ENCODE results near the gene RIPK1.

The RIPK1 gene

GRCh38 chr6:3085074-3085473, 16.8 kb downstream of the RIPK1 start:
- no peak for DNase-seq

DNA sequence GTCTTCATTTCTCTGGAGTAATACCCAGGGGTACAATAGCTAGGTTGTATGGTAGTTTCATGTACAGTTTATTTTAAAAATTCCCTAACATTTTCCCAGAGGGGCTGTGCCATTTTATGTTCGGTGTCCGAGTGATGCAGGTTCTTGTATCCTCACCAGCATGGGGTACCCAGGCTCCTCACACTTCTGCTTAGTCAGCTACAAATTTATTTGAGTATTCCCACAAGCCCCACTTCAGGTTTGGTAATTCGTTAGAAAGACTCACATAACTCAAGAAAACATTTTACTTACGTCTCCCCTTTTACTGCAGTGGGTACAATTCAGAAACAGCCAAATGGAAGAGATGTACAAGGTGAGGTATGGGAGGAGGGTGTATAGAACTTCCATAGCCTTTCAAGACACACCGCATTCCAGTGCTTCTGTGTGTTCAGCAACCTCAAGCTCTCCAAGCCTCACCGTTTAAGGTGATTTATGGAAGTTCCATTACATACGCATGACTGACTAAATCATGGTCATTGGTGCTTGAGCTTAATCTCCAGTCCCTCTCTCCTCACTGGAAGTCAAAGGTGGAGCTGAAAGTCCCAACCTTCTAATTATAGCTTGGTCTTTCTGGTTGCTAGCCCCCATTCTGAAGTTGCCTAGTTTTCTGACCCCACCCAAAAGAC, 18.1 kb downstream of the RIPK1 start:
- DNase-seq: no peak

DNA sequence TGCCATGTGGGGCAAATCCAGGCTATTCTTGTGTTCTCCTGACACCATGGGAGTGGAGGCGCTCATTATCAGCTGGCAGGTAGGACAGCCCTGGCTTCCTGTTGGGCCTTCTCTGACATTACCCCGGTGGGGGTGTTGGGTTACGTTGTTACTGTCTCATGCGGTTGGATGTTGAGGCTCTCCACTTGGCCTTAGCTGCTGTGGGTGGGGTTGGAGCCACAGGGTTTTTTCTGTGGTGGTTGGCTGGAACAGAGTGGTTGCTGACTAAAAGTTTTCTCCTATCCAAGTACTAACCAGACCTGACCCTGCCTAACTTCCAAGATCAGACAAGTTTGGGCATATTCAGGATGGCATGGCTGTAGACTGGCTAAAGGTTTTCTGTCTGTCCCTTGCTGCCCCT, 20.2 kb downstream of the RIPK1 start:
- no peak for DNase-seq

DNA sequence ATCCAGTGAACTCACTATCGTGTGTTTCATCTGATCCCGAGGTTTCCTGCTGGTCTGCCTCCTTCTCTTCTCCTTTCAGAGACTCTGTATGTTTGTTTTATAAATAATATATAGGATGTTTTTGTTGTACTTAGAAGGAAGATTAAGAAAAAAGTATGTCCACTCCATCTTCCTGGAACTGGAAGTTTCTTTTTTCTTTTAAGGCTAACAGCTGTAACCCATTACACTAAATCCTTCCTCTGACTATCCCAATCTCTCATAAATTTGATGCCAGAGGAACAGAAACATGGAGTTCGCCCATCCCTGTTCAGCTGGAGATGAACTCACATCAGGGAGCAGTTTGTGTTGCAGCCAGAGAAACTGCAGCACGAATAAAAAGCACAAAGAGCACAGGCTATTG, 20.7 kb downstream of the RIPK1 start:
- DNase-seq: no peak

GRCh38 chr6:3090013-3090412, 21.7 kb downstream of the RIPK1 start:
- DNase-seq: no peak

GRCh38 chr6:3094815-3095214, 26.5 kb downstream of the RIPK1 start:
- DNase-seq: no peak

DNA sequence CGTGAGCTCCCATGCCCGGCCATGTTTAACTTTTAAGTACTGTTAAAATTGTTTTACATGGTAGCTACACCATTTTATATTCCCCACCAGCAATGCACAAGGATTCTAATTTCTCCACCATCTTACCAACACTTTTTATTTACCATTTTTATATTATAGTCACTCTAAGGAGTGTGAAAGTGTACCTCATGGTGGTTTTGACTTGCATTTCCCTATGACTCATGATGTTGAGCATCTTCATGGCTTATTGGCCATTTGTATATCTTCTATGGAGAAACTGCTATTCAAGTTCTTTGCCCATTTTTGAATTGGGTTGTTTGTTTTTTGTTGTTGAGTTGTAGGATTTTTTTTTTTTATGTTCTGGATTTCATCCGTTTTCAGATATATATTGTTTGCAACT, 34.6 kb downstream of the RIPK1 start:
- no peak for DNase-seq

GRCh38 chr6:3108746-3109414, 40.6 kb downstream of the RIPK1 start:
- no peak for DNase-seq

GRCh38 chr6:3109761-3110160, 41.5 kb downstream of the RIPK1 start:
- peak in 1 of 4 experiments; percentile 22 for DNase-seq

- no peak for DNase-seq
Observed at GRCh38 chr6:3114377-3114776, 46.1 kb downstream of the RIPK1 start.

GRCh38 chr6:3117912-3118352, 49.6 kb downstream of the RIPK1 start:
- DNase-seq: no peak

DNA sequence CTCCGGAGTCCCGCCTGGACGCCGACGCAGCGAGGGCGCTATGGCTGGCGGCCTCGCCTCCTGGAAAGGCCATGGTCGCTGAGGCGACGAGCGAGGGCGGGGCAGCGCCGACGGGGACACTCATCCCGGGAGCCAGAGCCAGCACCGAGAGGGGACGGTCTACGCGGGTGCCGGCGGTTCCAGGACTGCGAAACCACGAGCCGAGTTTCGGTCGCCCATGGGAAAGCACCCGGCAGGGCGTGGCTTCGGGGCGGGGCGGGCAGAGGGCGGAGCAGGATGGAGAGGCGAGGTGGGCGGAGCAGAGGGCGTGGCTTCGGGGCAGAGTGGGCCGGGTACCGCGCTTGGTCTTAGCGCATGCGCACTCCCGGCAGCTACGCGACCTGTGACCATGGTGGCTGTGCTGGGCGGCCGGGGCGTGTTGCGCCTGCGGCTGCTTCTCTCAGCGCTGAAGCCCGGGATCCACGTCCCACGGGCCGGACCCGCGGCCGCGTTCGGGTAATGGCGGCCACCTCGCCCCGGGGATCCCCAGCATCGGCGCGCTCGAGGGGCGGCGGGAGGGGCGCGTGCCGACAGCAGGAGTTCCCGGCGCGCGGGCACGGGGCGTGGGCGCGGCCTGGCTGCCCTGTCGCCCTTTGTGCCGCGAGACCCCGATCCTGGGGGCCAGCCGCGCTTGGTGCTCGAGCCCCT, 50.2 kb downstream of the RIPK1 start, which contains the start of gene BPHL:
Gene BPHL (plus strand): TSS at position 359 of the 687 bp plus-strand sequence. CDS start 30 bp downstream, at position 389.
- peak; percentile 98 to 99 (median 98) for DNase-seq

DNA sequence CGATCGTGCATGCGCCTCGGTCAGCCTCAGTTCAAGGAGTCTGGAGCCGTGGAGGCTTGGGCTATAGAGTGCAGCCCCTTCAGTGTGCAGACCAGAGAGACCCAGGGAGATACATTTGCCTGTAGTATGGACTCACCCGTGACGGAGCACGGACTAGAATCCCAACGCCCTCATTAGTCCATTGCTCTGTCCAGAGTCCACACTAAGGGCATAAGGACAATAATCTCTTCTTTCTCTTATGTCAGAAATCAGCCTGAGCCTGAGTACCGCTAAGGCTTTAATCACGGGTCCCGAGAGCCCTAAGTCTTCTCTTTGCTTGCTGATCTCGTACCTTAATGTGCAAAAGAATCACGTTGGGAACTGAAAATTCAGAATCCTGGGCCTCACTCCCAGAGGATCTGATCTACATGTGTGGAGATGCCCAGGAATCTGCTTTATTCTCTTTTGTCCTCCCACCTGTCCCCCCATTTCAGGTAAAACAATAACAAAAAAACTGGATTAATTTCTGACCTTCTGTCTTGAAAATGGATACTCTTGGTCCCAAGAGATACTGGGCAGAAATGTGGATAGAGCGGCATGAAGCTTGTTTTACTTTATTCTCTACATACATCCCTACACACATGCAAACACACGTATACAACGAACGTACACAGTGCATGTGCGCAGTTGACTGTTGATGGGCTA, 50.9 kb downstream of the RIPK1 start:
- DNase-seq: peak in 1 of 4 experiments; percentile 35

GRCh38 chr6:3120765-3121089, 52.4 kb downstream of the RIPK1 start:
- DNase-seq: no peak

DNA sequence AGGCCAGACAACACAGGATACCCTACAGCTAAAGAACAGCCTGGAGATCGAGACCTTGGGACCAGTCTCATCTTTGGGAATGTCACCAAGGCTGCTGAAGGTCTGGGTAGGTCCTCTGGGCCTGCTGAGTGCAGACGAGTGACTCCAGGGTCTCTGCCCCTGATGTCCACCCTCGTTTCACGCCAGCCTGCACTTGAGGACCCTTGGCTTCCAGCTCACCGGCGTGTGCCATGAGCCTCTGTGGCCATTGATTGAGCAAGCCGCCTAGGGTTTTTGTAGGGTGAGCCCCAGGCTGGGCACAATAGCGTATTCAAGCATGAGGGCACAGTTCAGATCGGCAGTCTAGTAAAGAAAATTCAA, 54.5 kb downstream of the RIPK1 start:
- no peak for DNase-seq

DNA sequence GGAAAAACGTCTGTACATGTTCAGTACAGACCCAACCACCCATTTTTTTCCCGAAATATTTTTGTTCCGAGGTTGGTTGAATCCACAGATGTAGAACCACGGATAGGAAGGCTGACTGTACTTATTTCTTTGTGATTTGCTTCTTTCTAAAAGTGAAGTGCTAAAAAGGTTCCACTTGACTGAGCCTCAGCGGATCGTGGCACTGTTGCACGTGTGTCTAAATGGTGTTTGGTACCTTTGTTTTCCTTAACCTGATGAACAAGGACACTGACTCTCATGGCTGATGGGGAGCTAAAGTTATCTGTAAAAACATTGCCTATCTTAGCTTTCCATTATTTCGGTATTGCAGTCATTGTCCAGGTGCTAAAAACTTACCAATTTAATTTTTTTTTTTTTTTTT, 56.4 kb downstream of the RIPK1 start:
- DNase-seq: no peak

DNA sequence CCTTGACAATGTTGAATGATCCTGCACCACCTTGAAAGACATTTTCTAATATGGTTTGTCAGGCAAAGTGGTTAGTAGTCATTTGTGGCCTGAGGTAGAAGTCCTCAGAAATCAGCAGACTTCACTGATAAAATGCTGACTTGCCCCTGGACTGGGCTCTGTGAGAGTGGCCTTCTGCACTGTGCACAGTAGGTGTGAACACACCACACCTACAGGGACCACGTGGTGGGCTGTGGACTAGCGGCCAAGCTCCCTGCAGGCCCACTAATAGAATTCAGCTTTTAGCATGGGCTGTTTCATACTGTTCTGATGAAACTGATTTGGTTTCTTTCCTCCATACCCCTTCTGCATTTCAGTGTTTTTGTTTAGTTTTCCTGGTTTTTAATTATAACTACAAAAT, 57.5 kb downstream of the RIPK1 start:
- no peak for DNase-seq

- no peak for DNase-seq
Observed at GRCh38 chr6:3128356-3129108, 60.2 kb downstream of the RIPK1 start.

DNA sequence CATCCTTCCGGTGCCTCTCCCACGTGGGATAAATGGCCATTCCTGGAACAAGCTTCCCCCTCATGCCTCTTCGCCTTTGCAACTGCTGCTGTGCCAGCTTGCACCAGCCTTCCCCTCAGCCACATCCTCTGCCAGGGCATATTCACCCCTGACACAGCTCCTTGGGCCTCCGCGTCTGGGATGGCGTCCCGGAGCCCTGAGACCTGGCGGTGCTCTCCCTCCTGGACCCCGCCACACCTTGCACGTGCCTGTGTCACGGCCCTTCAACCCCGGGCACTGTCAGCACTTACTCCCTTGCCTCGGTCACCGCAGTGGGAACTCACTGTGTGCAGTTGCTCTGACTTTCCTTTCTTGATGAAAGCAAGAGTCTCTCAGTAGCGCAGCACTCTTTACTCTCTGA, 63.4 kb downstream of the RIPK1 start:
- DNase-seq: no peak

DNA sequence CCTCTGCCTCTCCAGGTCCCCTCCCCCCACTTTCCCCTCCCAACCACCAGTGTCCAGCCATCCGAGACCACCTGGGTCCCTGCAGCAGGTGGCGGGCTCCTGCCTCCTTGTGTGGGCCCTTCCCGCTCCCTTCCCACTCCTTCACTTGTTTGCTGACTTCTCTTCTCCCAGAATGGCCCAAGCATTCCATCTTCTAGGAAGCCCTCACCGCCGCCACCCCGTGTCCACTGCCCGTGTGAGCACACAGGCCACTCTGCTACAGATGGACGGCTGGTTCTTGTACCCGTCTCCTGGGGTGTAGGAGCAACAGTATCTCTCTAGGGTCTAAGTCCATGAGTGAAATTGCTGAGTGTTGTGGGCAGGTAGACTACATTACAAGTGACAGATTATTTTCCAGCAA, 65.2 kb downstream of the RIPK1 start:
- no peak for DNase-seq

DNA sequence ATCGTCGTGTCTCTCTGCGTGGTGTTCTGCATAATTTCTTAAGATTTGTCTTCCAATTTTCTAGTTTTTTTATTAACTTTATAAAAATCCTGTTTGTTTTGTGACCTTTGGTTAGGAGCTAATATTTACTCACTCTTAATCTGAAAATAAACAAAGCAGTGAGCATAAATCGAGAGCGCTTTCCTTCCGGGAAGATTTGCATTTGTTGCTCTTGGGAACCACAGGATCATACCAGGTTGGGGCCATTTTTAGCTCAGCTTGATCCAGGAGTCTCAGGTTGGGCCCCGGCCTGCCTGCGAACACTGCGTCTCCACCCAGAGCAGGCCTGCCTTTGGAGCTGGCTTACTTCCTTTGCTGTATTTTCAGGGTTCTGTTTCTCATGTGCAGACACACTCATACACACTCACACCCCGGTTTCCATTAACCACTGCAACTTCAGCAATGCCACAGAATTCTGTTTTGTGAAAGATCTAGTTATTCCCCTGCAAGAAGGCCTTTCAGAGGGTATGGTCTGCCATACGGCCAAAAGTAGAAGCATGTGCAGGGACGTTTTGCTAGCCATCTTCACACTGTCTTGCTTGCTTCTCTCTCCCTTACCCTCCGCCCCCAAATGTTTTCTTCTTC, 67.5 kb downstream of the RIPK1 start:
- no peak for DNase-seq
